Measurements from ENCODE around the gene S1PR1. TPM values are rescaled to one million over a fixed set of nuclear protein-coding genes. Genes with fewer than 3 reads are reported as not detected.
"Not testable (repeated sequence)": the region's sequence is repeated elsewhere in the genome, so short reads cannot be mapped to it uniquely, and the experiment has no call there.

The S1PR1 gene
- total RNA-seq, 2 donors from 2014 or later, result 92.2 to 125 TPM

GRCh38 chr1:101203820-101204540, 32.8 kb upstream of the S1PR1 start:
- Histone ChIP-seq H3K4me3 (no peak overlapping the region), H3K27ac (peak overlapping the region; percentile 62 to 85), H3K27me3 (no peaks in the 10 kb centered on the region), H3K36me3 (no peaks in the 10 kb centered on the region), H3K9me3 (no peaks in the 10 kb centered on the region), H3K4me1 (peaks cover 0 to 18% of the 10 kb centered on the region in 2 donors)
- TF ChIP-seq CTCF (IDR thresholded peaks at IDR 0.05), result no peak
- no peak for DNase-seq (ENCODE audit: low spot score)

GRCh38 chr1:101205457-101205856, 31.4 kb upstream of the S1PR1 start:
- no peaks in the 10 kb centered on the region for H3K27me3 ChIP-seq
- peak overlapping the region; percentile 62 to 85 for H3K27ac ChIP-seq
- H3K4me1 ChIP-seq, result peaks cover 2 to 18% of the 10 kb centered on the region in 2 donors
- DNase-seq (ENCODE audit: low spot score), result no peak
- H3K36me3 ChIP-seq, result no peaks in the 10 kb centered on the region
- H3K9me3 ChIP-seq, result no peaks in the 10 kb centered on the region
- no peak overlapping the region for H3K4me3 ChIP-seq
- no peak for TF ChIP-seq CTCF (IDR thresholded peaks at IDR 0.05)

- not testable (repeated sequence) for H3K36me3 ChIP-seq, H3K27me3 ChIP-seq
Measured at GRCh38 chr1:101206139-101206538, 30.7 kb upstream of the S1PR1 start.

GRCh38 chr1:101207271-101207670, 29.5 kb upstream of the S1PR1 start:
- H3K4me3 ChIP-seq; H3K36me3 ChIP-seq; H3K27me3 ChIP-seq; H3K27ac ChIP-seq; H3K9me3 ChIP-seq; DNase-seq (ENCODE audit: low spot score): not testable (repeated sequence)
- peaks cover 2 to 18% of the 10 kb centered on the region in 2 donors for H3K4me1 ChIP-seq

More at GRCh38 chr1:101206139-101206538, 30.7 kb upstream of the S1PR1 start:
- H3K4me3 ChIP-seq; H3K9me3 ChIP-seq; DNase-seq (ENCODE audit: low spot score): not testable (repeated sequence)
- Histone ChIP-seq H3K27ac (peak overlapping the region in 1 of 2 donors; percentile 85), H3K4me1 (peaks cover 2 to 18% of the 10 kb centered on the region in 2 donors)

- Histone ChIP-seq H3K27ac (no peak overlapping the region), H3K36me3 (no peaks in the 10 kb centered on the region), H3K9me3 (no peaks in the 10 kb centered on the region), H3K4me1 (peaks cover 2 to 18% of the 10 kb centered on the region in 2 donors), H3K4me3 (no peak overlapping the region), H3K27me3 (no peaks in the 10 kb centered on the region)
- TF ChIP-seq CTCF (IDR thresholded peaks at IDR 0.05), result no peak
- DNase-seq (ENCODE audit: low spot score), result no peak
Measured at GRCh38 chr1:101207891-101208290, 28.9 kb upstream of the S1PR1 start.

GRCh38 chr1:101215363-101216011, 21.3 kb upstream of the S1PR1 start:
- no peaks in the 10 kb centered on the region for H3K36me3 ChIP-seq
- no peaks in the 10 kb centered on the region for H3K27me3 ChIP-seq
- H3K27ac ChIP-seq, result no peak overlapping the region
- H3K4me1 ChIP-seq, result no peaks in the 10 kb centered on the region
- H3K4me3 ChIP-seq, result no peak overlapping the region
- H3K9me3 ChIP-seq, result no peaks in the 10 kb centered on the region
- no peak for TF ChIP-seq CTCF (IDR thresholded peaks at IDR 0.05)
- no peak for DNase-seq (ENCODE audit: low spot score)

Data from right atrium auricular region (tissue), 2 donors.